Measurements from ENCODE around the gene CHST11.

The CHST11 gene

DNA sequence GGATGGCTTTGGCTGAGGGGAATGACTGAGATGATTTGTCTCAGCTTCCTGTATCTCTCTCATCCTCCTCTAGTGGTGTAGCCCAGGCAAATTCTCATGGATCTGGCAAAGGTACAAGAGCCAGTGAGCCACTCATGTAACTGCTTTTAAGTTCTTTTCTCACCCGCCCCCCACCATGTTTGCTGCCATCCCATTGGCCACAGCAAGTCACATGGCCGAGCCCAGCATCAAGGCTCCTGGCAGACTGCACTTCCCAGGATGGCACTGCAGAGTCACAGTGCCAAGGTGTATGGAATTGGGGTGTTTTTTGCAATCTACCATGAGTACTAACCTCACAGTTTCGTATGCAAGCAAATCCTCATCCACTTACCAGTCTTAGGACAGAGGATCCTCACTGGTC lies 50.9 kb downstream of the CHST11 start:
- H4K20me1 ChIP-seq, result peaks cover 63 to 97% (median 85%) of the 10 kb centered on the region in 11 experiments; a peak in 21 of 22 replicates
- peak overlapping the region in 3 of 11 experiments; percentile 6 to 29 (median 13); a peak in 2 of 22 replicates for H3K27ac ChIP-seq
- no peak for TF ChIP-seq Cebpa-rat (IDR thresholded peaks at IDR 0.05)
- H3K9me3 ChIP-seq (replicated peaks in 1 of 11), result peaks cover 0 to 33% (median 24%) of the 10 kb centered on the region in 11 experiments; a peak in 18 of 22 replicates
- H3K27me3 ChIP-seq, result no peaks in the 10 kb centered on the region
- H3K4me3 ChIP-seq, result no peak overlapping the region
- peaks cover 60 to 92% (median 83%) of the 10 kb centered on the region in 10 experiments for H3K4me1 ChIP-seq
- peak overlapping the region in 9 of 11 experiments; percentile 0 to 47 (median 36); a peak in 16 of 22 replicates for H3K4me2 ChIP-seq
- peaks cover 15 to 70% (median 42%) of the 10 kb centered on the region in 11 experiments for H3K36me3 ChIP-seq
- H3K9ac ChIP-seq, result no peak overlapping the region

DNA sequence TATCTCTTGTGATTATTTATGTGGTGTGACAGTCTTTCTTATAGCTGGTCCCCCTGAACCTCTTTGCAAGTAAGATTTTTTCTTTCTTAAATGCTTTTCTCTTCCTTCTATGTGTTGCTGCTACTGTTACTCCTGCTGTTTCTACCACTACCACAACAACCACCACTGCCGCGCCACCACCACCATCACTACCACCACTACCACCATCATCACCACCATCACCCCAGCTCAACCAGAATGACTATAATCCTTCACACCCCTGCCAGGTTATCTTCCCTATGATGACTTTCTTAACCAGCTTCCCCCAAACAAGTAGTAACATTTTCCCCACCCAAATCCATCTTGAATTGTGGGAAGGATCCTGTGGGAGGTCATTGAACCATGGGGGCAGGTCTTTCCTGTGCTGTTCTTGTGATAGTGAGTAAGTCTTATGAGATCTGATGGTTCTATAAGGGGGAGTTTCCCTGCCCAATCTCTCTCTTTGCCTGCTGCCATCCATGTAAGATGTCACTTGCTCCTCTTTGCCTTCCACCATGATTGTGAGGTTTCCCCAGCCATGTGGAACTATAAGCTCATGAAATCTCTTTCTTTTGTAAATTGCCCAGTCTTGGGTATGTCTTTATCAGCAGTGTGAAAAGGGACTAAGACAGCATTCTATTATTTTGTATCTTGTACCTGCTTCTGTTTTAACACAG lies 52.2 kb downstream of the CHST11 start:
- H3K4me2 ChIP-seq, result peak overlapping the region in 7 of 11 experiments; percentile 12 to 78 (median 58); a peak in 5 of 22 replicates
- peaks cover 60 to 94% (median 81%) of the 10 kb centered on the region in 11 experiments; a peak in 21 of 22 replicates for H4K20me1 ChIP-seq
- peaks cover 0 to 33% (median 24%) of the 10 kb centered on the region in 11 experiments; a peak in 18 of 22 replicates for H3K9me3 ChIP-seq (replicated peaks in 1 of 11)
- H3K27ac ChIP-seq, result no peak overlapping the region
- no peak overlapping the region for H3K4me3 ChIP-seq
- peaks cover 15 to 67% (median 36%) of the 10 kb centered on the region in 11 experiments; a peak in 21 of 22 replicates for H3K36me3 ChIP-seq
- H3K4me1 ChIP-seq, result peaks cover 48 to 86% (median 78%) of the 10 kb centered on the region in 10 experiments
- H3K9ac ChIP-seq, result no peak overlapping the region
- H3K27me3 ChIP-seq, result no peaks in the 10 kb centered on the region
- TF ChIP-seq Cebpa-rat (IDR thresholded peaks at IDR 0.05), result no peak

DNA sequence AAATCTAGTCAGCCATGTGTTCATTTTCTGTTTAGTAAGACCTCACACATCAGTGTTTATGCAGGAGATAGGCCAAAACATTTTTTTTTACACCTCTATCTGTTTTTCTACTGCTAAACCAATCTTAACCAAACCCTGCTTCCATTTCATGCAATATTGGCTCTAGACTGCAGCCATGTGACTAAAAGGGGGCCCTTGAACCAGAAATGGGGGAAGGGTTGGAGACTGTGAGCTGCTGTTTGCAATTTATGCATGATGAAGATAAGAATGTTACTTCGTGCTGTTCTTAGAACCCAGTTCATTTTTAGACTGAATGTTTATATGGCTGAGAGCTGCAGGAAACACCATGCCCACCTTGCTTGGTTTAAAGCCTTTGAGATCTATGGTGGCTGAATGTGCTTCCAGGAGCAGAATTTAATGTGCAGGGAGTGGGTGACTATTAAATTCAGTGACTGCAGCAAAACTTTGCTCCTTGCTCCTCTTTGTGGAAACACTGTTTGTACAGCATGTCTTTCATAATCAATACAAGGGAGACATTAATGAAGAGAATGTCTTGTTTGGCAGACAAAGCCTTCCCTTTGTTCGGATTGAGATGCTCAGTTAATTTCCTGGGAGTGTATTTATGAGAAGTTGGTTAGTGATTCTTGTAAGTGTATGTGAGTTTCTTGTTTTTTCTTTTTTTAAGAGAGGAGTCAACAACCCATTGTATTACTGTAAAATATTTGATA lies 53.6 kb downstream of the CHST11 start:
- H3K4me2 ChIP-seq, result peak overlapping the region; percentile 35 to 79 (median 62)
- H4K20me1 ChIP-seq, result peaks cover 60 to 92% (median 78%) of the 10 kb centered on the region in 11 experiments; a peak in 21 of 22 replicates
- H3K27me3 ChIP-seq, result no peaks in the 10 kb centered on the region

DNA sequence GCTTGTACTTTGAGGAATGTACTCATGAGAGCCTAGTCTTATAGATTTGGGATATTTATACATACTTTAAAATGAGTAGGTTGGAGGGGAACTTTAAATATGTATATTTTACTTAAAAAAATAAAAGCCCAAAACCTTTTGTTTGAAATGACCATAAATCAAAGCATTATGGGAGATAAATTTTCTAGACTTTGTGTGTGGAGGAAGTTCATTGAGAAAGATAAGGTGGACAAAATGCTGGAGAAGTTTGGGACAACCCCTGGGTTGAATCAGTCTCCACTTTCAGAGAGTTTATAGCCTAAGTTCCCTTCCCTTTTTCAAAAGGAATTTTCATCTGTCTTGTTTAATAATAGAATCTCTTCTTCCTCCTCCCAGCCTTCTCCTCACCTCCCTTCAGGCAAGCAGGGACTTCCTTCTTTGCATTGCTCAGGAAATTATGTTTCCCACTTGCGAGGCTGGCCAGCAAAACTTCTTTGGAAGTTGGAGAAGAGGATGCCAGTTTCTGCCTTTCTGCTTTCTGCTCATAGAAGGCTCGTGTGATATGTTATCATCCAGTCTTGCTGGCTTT lies 54.2 kb downstream of the CHST11 start:
- Histone ChIP-seq H3K9me3 (replicated peaks in 1 of 11) (peaks cover 0 to 34% (median 24%) of the 10 kb centered on the region in 11 experiments; a peak in 18 of 22 replicates), H3K4me1 (peaks cover 37 to 86% (median 77%) of the 10 kb centered on the region in 10 experiments), H3K27ac (peak overlapping the region in 5 of 11 experiments; percentile 9 to 44 (median 16); a peak in 3 of 22 replicates), H4K20me1 (peaks cover 65 to 92% (median 78%) of the 10 kb centered on the region in 11 experiments; a peak in 20 of 22 replicates), H3K4me3 (no peak overlapping the region), H3K27me3 (no peaks in the 10 kb centered on the region), H3K9ac (no peak overlapping the region), H3K36me3 (peaks cover 18 to 59% (median 36%) of the 10 kb centered on the region in 11 experiments; a peak in 21 of 22 replicates), H3K4me2 (peak overlapping the region; percentile 35 to 79 (median 62); a peak in 21 of 22 replicates)
- no peak for TF ChIP-seq Cebpa-rat (IDR thresholded peaks at IDR 0.05)

More for the DNA sequence above, 53.6 kb downstream of the CHST11 start:
- Histone ChIP-seq H3K9ac (no peak overlapping the region), H3K4me1 (peaks cover 34 to 83% (median 76%) of the 10 kb centered on the region in 10 experiments), H3K27ac (peak overlapping the region in 5 of 11 experiments; percentile 16 to 40 (median 31); a peak in 5 of 22 replicates), H3K4me3 (no peak overlapping the region), H3K9me3 (replicated peaks in 1 of 11) (peaks cover 0 to 34% (median 24%) of the 10 kb centered on the region in 11 experiments; a peak in 18 of 22 replicates), H3K36me3 (peaks cover 18 to 63% (median 36%) of the 10 kb centered on the region in 11 experiments; a peak in 21 of 22 replicates)
- no peak for TF ChIP-seq Cebpa-rat (IDR thresholded peaks at IDR 0.05)

DNA sequence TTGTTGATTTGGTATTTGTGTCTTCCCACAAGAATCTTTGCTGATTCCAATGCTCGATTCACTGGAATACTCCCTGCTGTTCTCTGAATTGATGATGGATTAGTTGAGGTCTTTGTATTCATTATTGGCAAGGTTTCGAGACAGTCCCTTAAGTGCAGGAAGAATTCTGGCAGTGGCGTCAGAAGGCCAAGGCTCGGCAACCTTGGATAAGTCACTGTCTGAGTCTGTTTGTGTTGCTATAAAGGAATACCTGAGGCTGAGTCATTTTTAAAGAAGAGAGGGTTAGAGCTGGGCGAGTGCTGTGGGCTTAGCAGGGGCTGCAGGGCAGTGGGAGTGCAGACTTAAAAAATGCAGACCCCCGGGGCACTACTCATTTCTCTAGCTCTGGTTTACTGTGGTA lies 56.9 kb downstream of the CHST11 start:
- Histone ChIP-seq H3K9ac (no peak overlapping the region), H3K9me3 (replicated peaks in 1 of 11) (peaks cover 0 to 14% (median 6%) of the 10 kb centered on the region in 11 experiments; a peak in 16 of 22 replicates), H3K27ac (peak overlapping the region in 1 of 11 experiments; percentile 17; a peak in 1 of 22 replicates), H4K20me1 (peaks cover 78 to 94% (median 83%) of the 10 kb centered on the region in 11 experiments; a peak in 20 of 22 replicates), H3K4me2 (peak overlapping the region in 5 of 11 experiments; percentile 7 to 24 (median 22); a peak in 5 of 22 replicates), H3K4me3 (no peak overlapping the region), H3K4me1 (peaks cover 58 to 87% (median 78%) of the 10 kb centered on the region in 10 experiments), H3K36me3 (peaks cover 3 to 41% (median 18%) of the 10 kb centered on the region in 11 experiments; a peak in 17 of 22 replicates), H3K27me3 (no peaks in the 10 kb centered on the region)
- TF ChIP-seq Cebpa-rat (IDR thresholded peaks at IDR 0.05), result no peak

DNA sequence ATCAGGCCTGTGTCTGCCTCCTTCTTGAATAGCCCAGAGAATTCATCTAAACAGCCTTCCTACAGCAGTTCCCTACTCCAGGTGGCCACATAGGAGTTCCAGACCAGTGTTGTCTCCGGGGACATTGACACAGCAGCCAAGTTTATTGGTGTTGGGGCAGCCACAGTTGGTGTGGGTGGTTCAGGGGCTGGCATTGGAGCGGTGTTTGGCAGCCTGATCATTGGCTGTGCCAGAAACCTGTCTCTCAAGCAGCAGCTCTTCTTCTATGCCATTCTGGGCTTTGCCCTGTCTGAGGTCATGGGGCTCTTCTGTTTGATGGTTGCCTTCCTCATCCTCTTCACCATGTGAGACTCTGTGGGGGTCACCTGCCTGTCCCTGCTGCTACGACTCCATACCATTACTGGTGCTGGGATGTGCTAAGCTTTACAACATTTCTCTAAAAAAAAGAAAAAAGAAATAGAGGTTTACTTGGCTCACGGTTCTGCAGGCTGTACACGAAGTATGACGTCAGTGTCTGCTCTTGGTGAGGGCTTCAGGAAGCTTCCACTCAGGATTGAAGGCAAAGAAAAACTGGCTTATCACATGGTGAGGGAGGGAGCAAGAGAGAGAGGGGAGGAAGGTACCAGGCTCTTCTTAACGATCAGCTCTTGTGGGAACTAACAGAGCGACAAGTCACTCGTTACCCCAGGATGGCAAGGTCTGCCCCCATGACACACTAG lies 57.5 kb downstream of the CHST11 start:
- peaks cover 82 to 94% (median 88%) of the 10 kb centered on the region in 11 experiments; a peak in 21 of 22 replicates for H4K20me1 ChIP-seq
- no peak for TF ChIP-seq Cebpa-rat (IDR thresholded peaks at IDR 0.05)

DNA sequence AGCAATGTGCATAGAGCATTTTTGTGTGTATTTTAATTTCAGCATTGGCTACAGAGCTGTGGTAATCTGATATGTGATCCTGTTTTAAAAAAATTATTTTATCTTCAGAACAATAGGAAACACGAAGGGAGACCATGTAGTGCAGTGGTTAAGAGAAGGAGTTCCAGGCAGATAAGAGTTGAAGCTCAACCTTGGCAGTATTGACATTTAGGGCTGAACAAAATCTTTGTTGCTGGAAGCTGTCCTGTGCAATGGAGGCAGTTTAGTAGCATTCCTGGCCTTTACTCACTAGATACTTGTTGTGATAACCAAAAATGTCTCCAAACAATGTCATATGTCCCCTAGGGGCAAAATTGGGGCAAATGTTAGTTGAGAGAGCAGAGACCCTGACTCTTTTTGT lies 59.2 kb downstream of the CHST11 start:
- Histone ChIP-seq H3K27me3 (no peaks in the 10 kb centered on the region), H4K20me1 (peaks cover 86 to 96% (median 92%) of the 10 kb centered on the region in 11 experiments; a peak in 21 of 22 replicates), H3K36me3 (peaks cover 3 to 31% (median 13%) of the 10 kb centered on the region in 11 experiments; a peak in 11 of 22 replicates), H3K4me1 (peaks cover 58 to 90% (median 84%) of the 10 kb centered on the region in 10 experiments), H3K9ac (no peak overlapping the region), H3K4me2 (peak overlapping the region; percentile 8 to 96 (median 90); a peak in 18 of 22 replicates), H3K9me3 (replicated peaks in 1 of 11) (peaks cover 0 to 8% (median 0%) of the 10 kb centered on the region in 11 experiments; a peak in 2 of 22 replicates), H3K4me3 (no peak overlapping the region), H3K27ac (peak overlapping the region in 2 of 11 experiments; percentile 12 to 20; a peak in 1 of 22 replicates)
- TF ChIP-seq Cebpa-rat (IDR thresholded peaks at IDR 0.05), result no peak

More for the DNA sequence above, 57.5 kb downstream of the CHST11 start:
- Histone ChIP-seq H3K4me3 (no peak overlapping the region), H3K27ac (peak overlapping the region in 1 of 11 experiments; percentile 17; a peak in 1 of 22 replicates), H3K9ac (no peak overlapping the region), H3K36me3 (peaks cover 3 to 37% (median 13%) of the 10 kb centered on the region in 11 experiments; a peak in 13 of 22 replicates), H3K27me3 (no peaks in the 10 kb centered on the region), H3K4me1 (peaks cover 58 to 89% (median 84%) of the 10 kb centered on the region in 10 experiments), H3K4me2 (peak overlapping the region in 5 of 11 experiments; percentile 7 to 24 (median 22); a peak in 5 of 22 replicates), H3K9me3 (replicated peaks in 1 of 11) (peaks cover 0 to 8% (median 0%) of the 10 kb centered on the region in 11 experiments; a peak in 5 of 22 replicates)
